Activated T-cell treated with anti-CD3 and anti-CD28 coated beads, Interleukin-2, amount 50 U/mL, for 72 hours (primary cell): ENCODE results near the gene MESD. TPM values are rescaled to one million over a fixed set of nuclear protein-coding genes. Genes with fewer than 3 reads are reported as not detected.

Source experiments
- ATAC-seq, 2 donors: fragments of 150-1000 bp; cut with Tn5 transposase; replicated peaks in 1 of 2; 2 replicates each; pipeline ENCODE4 v1.10.0; 2021; ENCODE audit warnings: moderate library complexity in 2 of 2, mild to moderate bottlenecking in 1 of 2
- DNase-seq, 2 donors: peaks; one replicate each; pipeline ENCODE4 v3.0.0; 2021 to 2022; ENCODE audit warnings: mixed read lengths in 1 of 2
- H3K27ac Mint-ChIP-seq: one replicate; pipeline ENCODE4 v1.8.0; 2022; ENCODE audit warnings: mild to moderate bottlenecking, moderate library complexity, mixed read lengths
- H3K27me3 Mint-ChIP-seq: one replicate; pipeline ENCODE4 v1.8.0; 2022; ENCODE audit warnings: low read depth, mixed read lengths
- H3K36me3 Mint-ChIP-seq, 2 donors: one replicate each; pipeline ENCODE4 v1.8.0; 2022; ENCODE audit warnings: mixed read lengths in 2 of 2, mild to moderate bottlenecking in 1 of 2; ENCODE audit not compliant: insufficient read depth in 2 of 2
- H3K4me1 Mint-ChIP-seq: one replicate; pipeline ENCODE4 v1.8.0; 2022; ENCODE audit warnings: low read depth, mixed read lengths
- H3K4me3 Mint-ChIP-seq, 2 donors: one replicate each; pipeline ENCODE4 v1.8.0; 2022; ENCODE audit warnings: mild to moderate bottlenecking in 2 of 2, mixed read lengths in 2 of 2, moderate library complexity in 2 of 2
- H3K9me3 Mint-ChIP-seq, 2 donors: one replicate each; pipeline ENCODE4 v1.8.0; 2022; ENCODE audit warnings: mixed read lengths in 2 of 2
- total RNA-seq, 2 donors: library from RNA; stranded (reverse); gene quantifications; one replicate each; pipeline ENCODE4 v1.2.3, GENCODE V29; 2022

Gene MESD
- total RNA-seq, 2 donors from 2014 or later, result 19.6 to 23.8 TPM

GRCh38 chr15:80945605-80946004, 44.0 kb downstream of the MESD start:
- Mint-ChIP-seq H3K27me3 (no peaks in the 10 kb centered on the region), H3K4me1 (no peaks in the 10 kb centered on the region), H3K36me3 (peaks cover 1 to 4% of the 10 kb centered on the region in 2 donors), H3K4me3 (no peak overlapping the region), H3K27ac (no peak overlapping the region), H3K9me3 (no peaks in the 10 kb centered on the region)
- ATAC-seq (no peak), DNase-seq (no peak)

DNA sequence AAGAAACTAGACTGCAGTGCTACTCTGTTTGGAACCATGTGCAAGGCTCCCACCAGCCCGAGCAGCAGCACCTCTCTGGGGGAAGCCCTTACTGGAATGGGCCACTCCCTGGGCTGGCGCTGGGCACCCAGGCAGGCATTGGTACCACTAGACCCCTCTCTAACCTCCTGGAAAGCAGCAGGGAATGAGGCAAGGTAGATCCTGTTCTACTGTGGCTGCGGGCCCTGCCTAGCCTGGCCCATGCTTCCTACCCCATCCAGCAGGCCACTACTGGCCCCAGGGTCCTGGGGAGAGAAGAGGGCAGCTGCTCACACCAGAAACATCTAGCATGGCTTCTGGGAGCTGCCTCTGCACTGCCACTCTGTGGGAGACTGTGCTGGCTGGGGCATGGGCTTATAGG, 44.8 kb downstream of the MESD start:
- no peaks in the 10 kb centered on the region for H3K27me3 Mint-ChIP-seq
- DNase-seq (no peak), ATAC-seq (no peak)
- no peak overlapping the region for H3K27ac Mint-ChIP-seq
- H3K4me1 Mint-ChIP-seq, result no peaks in the 10 kb centered on the region
- H3K36me3 Mint-ChIP-seq, result peaks cover 1 to 4% of the 10 kb centered on the region in 2 donors
- H3K4me3 Mint-ChIP-seq, result no peak overlapping the region
- no peaks in the 10 kb centered on the region for H3K9me3 Mint-ChIP-seq

DNA sequence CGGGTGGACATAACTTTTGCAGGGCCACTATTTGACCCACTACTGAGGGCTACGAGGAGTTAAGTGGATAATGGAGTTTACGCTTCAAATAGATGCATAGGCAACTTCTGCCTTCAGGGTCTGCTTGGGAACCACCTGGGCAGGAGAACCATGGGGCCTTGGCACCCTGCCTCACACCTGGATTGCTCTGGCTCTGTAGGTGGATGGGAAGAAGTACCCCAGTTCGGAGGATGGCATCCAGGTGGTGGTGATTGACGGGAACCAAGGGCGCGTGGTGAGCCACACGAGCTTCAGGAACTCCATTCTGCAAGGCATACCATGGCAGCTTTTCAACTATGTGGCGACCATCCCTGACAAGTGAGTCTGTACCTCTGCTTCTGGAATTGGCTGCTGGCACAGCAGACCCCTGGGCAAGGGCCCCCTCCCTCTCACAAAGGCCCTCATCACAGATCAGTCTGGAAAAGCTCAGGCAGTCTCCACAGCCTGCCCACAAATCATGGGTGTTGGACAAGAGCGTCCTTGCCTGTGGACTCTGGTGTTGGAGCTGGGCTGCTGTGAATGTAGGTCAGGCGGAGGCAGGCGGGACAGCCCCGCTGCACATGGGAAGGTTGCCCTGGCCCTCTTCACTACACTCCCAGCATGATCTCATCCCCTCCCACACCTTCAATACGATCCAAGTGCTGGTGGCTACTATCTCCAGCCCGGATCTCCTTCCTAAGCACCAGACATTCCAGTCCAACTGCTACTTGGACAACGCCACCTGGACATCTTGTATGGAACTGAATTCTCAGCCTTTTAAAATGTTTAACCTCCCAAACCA, 46.7 kb downstream of the MESD start:
- no peak for ATAC-seq
- Mint-ChIP-seq H3K9me3 (no peaks in the 10 kb centered on the region), H3K27ac (no peak overlapping the region), H3K27me3 (no peaks in the 10 kb centered on the region), H3K36me3 (peaks cover 1% of the 10 kb centered on the region in 2 donors), H3K4me3 (no peak overlapping the region), H3K4me1 (no peaks in the 10 kb centered on the region)
- no peak for DNase-seq

GRCh38 chr15:80942266-80942665, 47.4 kb downstream of the MESD start:
- DNase-seq (no peak), ATAC-seq (no peak)
- H3K4me3 Mint-ChIP-seq, result no peak overlapping the region
- no peaks in the 10 kb centered on the region for H3K4me1 Mint-ChIP-seq
- H3K9me3 Mint-ChIP-seq, result no peaks in the 10 kb centered on the region
- peaks cover 0 to 1% of the 10 kb centered on the region in 2 donors for H3K36me3 Mint-ChIP-seq
- H3K27me3 Mint-ChIP-seq, result no peaks in the 10 kb centered on the region
- no peak overlapping the region for H3K27ac Mint-ChIP-seq

DNA sequence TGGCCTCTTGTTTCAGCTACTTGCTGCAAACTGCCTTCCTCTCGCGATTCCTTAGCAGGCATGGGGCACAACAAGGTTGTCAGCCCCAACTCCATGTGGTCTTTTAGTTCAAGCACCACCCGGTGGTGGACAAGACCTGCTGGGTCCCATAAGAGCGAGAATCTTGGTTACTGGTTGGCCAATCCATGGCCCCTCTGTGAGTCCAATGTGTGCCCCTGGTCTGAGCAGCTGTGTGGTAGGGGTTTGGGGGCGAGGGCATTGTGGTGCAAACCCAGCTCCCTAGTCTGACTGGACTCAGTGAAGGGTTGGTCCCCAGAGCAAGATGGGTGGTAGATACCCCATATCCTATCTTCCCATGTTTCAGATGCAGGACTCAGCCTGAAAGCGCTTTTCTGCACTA, 48.8 kb downstream of the MESD start:
- H3K27ac Mint-ChIP-seq, result no peak overlapping the region
- H3K4me1 Mint-ChIP-seq, result no peaks in the 10 kb centered on the region
- no peak overlapping the region for H3K4me3 Mint-ChIP-seq
- peaks cover 0 to 1% of the 10 kb centered on the region in 2 donors for H3K36me3 Mint-ChIP-seq
- H3K27me3 Mint-ChIP-seq, result no peaks in the 10 kb centered on the region
- DNase-seq (no peak), ATAC-seq (no peak)
- no peaks in the 10 kb centered on the region for H3K9me3 Mint-ChIP-seq

- peaks cover 0 to 1% of the 10 kb centered on the region in 2 donors for H3K36me3 Mint-ChIP-seq
- H3K4me3 Mint-ChIP-seq, result no peak overlapping the region
- no peaks in the 10 kb centered on the region for H3K4me1 Mint-ChIP-seq
- H3K9me3 Mint-ChIP-seq, result no peaks in the 10 kb centered on the region
- H3K27ac Mint-ChIP-seq, result no peak overlapping the region
- DNase-seq, result no peak
- ATAC-seq, result no peak
- H3K27me3 Mint-ChIP-seq, result no peaks in the 10 kb centered on the region
Observed at GRCh38 chr15:80940331-80940730, 49.3 kb downstream of the MESD start.

GRCh38 chr15:80939216-80939615, 50.4 kb downstream of the MESD start:
- H3K27ac Mint-ChIP-seq, result no peak overlapping the region
- peaks cover 5% of the 10 kb centered on the region for H3K4me1 Mint-ChIP-seq
- H3K27me3 Mint-ChIP-seq, result no peaks in the 10 kb centered on the region
- ATAC-seq, result no peak
- H3K4me3 Mint-ChIP-seq, result no peak overlapping the region
- peaks cover 0 to 1% of the 10 kb centered on the region in 2 donors for H3K36me3 Mint-ChIP-seq
- H3K9me3 Mint-ChIP-seq, result no peaks in the 10 kb centered on the region
- DNase-seq, result no peak

GRCh38 chr15:80937718-80938117, 51.9 kb downstream of the MESD start:
- H3K4me3 Mint-ChIP-seq, result no peak overlapping the region
- ATAC-seq, result no peak
- no peak overlapping the region for H3K27ac Mint-ChIP-seq
- H3K9me3 Mint-ChIP-seq, result no peaks in the 10 kb centered on the region
- peaks cover 0 to 1% of the 10 kb centered on the region in 2 donors for H3K36me3 Mint-ChIP-seq
- peaks cover 5% of the 10 kb centered on the region for H3K4me1 Mint-ChIP-seq
- DNase-seq, result no peak
- H3K27me3 Mint-ChIP-seq, result no peaks in the 10 kb centered on the region

DNA sequence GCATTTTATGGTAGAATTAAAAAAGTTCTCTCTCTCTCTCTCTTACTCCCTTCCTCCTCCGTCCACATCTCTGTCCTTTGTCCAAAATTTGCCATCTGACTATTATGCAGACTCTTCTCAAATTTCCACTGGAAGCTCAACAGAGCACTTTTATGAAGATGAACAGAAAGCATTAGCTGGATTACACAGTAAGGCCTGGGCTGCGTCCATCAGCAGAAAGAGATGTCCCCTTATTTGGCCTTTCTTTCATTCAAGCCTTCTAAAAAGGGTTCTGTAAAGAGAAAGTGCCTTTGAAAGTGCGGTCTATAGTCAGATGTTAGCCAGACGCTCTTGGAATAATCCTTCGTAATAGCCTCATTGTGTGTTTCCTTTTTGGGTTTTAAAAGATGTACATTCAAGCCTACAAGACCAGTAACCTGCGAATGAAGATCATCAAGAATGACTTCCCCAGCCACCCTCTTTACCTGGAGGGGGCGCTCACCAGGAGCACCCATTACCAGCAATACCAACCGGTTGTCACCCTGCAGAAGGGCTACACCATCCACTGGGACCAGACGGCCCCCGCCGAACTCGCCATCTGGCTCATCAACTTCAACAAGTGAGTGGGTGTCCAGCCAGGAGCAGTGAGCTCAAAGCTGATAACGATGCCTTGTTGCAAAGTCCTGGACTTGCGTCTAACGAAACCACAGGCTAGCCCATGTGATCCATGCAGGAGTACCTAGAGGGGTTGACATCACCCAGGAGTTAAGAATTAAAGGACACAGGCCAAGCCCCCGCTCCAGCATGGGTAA, 53.1 kb downstream of the MESD start:
- Mint-ChIP-seq H3K36me3 (no peaks in the 10 kb centered on the region), H3K4me1 (peaks cover 5% of the 10 kb centered on the region)

GRCh38 chr15:80934761-80935221, 54.8 kb downstream of the MESD start:
- no peaks in the 10 kb centered on the region for H3K27me3 Mint-ChIP-seq
- H3K4me3 Mint-ChIP-seq, result no peak overlapping the region
- H3K4me1 Mint-ChIP-seq, result peaks cover 5% of the 10 kb centered on the region
- H3K9me3 Mint-ChIP-seq, result no peaks in the 10 kb centered on the region
- no peak for DNase-seq
- no peaks in the 10 kb centered on the region for H3K36me3 Mint-ChIP-seq
- H3K27ac Mint-ChIP-seq, result no peak overlapping the region
- no peak for ATAC-seq

More for the DNA sequence above, 53.1 kb downstream of the MESD start:
- ATAC-seq (no peak), DNase-seq (no peak)
- no peaks in the 10 kb centered on the region for H3K27me3 Mint-ChIP-seq
- no peaks in the 10 kb centered on the region for H3K9me3 Mint-ChIP-seq
- no peak overlapping the region for H3K27ac Mint-ChIP-seq
- no peak overlapping the region for H3K4me3 Mint-ChIP-seq

DNA sequence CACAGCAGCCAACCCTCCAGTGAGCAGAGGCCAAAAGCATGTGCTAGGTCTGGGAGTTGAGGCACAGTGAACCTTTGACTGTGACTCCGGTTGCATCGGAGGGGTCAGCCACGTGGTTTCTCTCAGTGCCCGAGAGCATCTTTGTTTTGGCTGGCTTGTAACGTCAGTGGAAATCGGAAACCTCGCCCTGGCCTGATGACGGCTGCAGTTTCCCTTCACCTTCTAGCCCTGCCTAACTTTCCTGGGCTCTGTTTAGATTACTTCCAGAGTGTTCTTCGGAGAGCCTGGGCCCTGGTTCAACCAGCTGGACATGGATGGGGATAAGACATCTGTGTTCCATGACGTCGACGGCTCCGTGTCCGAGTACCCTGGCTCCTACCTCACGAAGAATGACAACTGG, 56.6 kb downstream of the MESD start:
- Mint-ChIP-seq H3K4me3 (no peak overlapping the region), H3K27ac (no peak overlapping the region), H3K9me3 (no peaks in the 10 kb centered on the region), H3K4me1 (peaks cover 5% of the 10 kb centered on the region), H3K27me3 (no peaks in the 10 kb centered on the region), H3K36me3 (no peaks in the 10 kb centered on the region)
- no peak for ATAC-seq
- DNase-seq, result no peak

- Mint-ChIP-seq H3K4me1 (peaks cover 5% of the 10 kb centered on the region), H3K4me3 (no peak overlapping the region), H3K9me3 (no peaks in the 10 kb centered on the region), H3K27ac (no peak overlapping the region), H3K27me3 (no peaks in the 10 kb centered on the region), H3K36me3 (no peaks in the 10 kb centered on the region)
- ATAC-seq (no peak), DNase-seq (no peak)
Observed at GRCh38 chr15:80932513-80932815, 57.2 kb downstream of the MESD start.

GRCh38 chr15:80931721-80932512, 57.7 kb downstream of the MESD start:
- Mint-ChIP-seq H3K27ac (no peak overlapping the region), H3K4me3 (no peak overlapping the region), H3K27me3 (no peaks in the 10 kb centered on the region), H3K4me1 (peaks cover 5% of the 10 kb centered on the region), H3K9me3 (no peaks in the 10 kb centered on the region), H3K36me3 (no peaks in the 10 kb centered on the region)
- ATAC-seq, result no peak
- DNase-seq, result no peak
